GM10266 (cell line): Measurements from ENCODE around the gene AGO4.
"Not testable (repeated sequence)": the region's sequence is repeated elsewhere in the genome, so short reads cannot be mapped to it uniquely, and the experiment has no call there.

Source experiments
- DNase-seq: peaks from one replicate; pipeline ENCODE4 v3.0.0; 2012; ENCODE audit errors: extremely low spot score
- TF ChIP-seq, protein P1 (sequence below): IDR thresholded peaks from 2 replicates; pipeline ENCODE4 v1.5.1; 2012; ENCODE audit warnings: mild to moderate bottlenecking, low read depth; ENCODE audit not compliant: control insufficient read depth, insufficient read depth; ENCODE audit errors: missing control alignments

The AGO4 gene

DNA sequence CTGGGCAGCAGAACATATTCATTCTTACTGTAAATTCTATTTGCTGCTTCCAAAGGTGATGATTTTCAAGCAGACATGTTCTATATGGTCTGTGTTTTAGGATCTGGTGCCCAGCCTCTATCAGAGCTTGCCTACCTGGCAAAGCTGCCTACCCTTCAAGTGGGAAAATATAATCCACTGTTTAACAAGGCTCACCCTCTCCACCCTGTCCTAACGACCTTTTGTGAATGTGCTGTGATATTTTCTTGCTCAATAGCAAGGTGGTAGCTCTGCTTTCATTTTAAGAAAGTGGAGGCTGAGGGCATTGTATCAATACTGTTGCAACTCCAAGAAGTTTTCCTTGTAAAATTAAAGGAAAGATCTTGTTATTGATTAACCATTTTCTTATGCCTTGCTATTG, 49.1 kb downstream of the AGO4 start:
- TF ChIP-seq, protein P1, sequence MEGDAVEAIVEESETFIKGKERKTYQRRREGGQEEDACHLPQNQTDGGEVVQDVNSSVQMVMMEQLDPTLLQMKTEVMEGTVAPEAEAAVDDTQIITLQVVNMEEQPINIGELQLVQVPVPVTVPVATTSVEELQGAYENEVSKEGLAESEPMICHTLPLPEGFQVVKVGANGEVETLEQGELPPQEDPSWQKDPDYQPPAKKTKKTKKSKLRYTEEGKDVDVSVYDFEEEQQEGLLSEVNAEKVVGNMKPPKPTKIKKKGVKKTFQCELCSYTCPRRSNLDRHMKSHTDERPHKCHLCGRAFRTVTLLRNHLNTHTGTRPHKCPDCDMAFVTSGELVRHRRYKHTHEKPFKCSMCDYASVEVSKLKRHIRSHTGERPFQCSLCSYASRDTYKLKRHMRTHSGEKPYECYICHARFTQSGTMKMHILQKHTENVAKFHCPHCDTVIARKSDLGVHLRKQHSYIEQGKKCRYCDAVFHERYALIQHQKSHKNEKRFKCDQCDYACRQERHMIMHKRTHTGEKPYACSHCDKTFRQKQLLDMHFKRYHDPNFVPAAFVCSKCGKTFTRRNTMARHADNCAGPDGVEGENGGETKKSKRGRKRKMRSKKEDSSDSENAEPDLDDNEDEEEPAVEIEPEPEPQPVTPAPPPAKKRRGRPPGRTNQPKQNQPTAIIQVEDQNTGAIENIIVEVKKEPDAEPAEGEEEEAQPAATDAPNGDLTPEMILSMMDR = no peak
- DNase-seq = no peak

DNA sequence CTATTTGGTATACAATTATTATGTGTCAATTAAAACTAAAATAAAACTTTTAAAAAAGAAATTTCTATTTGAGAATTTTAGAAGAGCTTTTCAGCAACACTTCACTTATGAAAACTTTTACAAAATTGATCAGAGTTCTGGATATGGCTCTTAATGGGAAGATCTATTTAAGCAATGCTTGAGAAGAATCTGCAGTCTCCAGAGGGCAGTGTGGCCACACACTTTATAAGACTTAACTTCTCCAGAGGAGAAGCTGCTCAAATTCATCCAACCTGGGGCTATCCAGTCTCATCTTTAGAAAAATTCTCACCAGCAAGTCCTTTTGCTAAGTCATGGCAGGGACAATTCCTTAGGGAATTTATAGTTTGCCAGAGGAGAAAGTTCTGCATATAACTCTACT, 50.0 kb downstream of the AGO4 start:
- TF ChIP-seq, protein P1 = peak; percentile 31
- DNase-seq = no peak

DNA sequence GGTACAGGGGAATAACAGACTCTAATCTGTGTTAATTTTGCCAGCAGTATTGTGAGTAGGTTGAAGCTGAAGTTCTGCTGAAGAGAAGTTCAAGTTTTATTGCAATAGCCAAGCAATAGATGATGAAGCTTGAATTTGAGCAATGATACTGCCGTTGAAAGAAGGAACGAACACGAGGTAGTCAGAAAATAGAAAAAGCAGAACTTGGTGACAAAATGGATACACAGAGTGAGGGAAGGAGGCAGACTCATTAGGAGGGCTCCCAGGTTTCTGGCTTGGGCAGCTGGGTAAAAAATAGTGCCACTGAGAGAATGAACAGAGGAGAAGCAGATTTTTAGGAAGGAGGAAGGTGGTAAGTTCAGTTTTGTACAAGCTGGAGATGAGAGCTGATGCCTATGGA, 52.9 kb downstream of the AGO4 start:
- TF ChIP-seq, protein P1 = no peak
- DNase-seq = no peak

DNA sequence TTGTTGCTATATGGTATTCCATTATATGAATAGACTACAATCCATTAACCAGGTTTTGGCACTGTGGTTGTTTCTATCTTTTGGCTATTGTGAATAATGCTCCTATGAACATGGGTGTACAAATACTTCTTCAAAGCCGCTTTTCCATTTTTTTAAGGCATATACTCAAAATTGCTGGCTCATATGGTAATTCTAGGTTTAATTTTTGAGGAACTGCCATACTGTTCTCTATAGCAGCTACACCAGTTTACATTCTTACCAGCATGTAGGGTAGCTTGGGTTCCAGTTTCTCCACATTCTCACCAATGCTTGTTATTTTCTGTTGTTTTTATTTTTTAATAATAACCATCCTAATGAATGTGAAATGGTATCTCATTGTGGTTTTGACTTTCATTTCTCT, 55.3 kb downstream of the AGO4 start:
- DNase-seq = no peak
- TF ChIP-seq, protein P1 = no peak

DNA sequence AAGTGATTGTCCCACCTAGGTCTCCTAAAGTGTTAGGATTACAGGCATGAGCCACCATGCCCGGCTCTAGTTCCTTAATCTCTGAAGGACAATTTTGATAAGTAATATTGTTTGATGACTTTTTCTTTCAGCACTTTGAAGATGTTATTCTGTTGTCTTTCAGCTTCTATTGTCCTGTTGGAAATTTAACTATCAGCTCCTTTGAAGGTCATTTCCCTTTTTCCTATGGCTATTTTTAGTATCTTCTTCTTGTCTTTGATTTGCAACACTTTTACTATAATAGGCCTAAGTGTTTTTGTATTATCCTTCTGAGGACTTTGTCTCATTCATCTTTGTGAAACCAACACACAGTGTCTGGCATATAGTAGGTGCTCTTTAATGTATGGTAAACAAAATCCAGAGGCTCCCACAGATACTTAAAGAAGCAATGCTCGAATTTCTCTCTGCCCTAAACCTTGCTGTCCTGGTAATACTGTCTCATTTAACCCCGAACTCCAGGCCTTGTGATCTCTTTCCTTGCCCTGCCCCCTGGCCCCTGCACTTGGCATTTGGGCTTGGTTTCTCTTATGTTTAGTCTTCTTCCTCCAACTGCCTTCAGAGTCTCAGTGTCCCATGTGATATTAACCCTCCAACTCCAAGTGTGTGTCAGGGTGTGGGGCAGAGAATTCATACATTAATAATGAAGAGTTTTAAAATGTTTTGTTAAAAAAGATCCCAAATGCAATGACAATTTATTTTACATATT, 56.2 kb downstream of the AGO4 start:
- DNase-seq = no peak
- TF ChIP-seq, protein P1 = no peak

DNA sequence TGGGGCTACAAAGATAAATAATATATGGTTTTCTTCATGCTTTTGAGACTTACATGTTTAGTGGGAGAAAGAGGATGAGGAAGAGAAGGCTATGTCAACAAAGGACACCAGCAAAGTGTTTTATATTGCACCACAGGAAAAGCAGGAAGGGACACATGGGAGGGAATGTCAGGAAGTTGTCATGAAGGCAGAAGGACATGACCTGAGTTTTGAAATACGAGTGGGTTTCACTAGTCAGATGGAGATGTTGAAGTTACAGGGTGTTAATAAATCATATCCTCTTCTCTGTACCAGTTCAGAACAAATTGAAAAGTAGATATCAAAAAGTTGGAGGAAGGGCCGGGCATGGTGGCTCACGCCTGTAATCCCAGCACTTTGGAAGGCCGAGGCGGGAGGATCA, 57.0 kb downstream of the AGO4 start:
- TF ChIP-seq, protein P1 = no peak
- DNase-seq = no peak

DNA sequence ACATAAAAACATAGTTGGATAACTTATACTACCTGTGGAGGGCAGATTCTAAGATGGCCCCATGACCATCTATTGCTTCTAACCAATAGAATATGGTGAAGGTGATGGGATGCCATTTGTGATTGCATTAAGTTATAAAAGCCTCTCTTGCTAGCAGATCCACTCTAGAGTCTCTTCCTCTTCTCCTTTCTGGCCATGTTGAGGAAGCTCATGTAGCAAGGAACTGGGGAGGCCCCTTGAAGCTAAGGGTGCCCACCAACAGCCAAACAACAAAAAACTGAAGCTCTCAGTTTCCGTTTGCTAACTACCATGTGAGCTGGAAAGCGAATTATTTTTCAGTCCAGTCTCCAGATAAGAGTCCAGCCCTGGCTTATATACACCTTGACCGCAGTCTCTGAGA, 59.2 kb downstream of the AGO4 start:
- TF ChIP-seq, protein P1 = no peak
- no peak for DNase-seq

DNA sequence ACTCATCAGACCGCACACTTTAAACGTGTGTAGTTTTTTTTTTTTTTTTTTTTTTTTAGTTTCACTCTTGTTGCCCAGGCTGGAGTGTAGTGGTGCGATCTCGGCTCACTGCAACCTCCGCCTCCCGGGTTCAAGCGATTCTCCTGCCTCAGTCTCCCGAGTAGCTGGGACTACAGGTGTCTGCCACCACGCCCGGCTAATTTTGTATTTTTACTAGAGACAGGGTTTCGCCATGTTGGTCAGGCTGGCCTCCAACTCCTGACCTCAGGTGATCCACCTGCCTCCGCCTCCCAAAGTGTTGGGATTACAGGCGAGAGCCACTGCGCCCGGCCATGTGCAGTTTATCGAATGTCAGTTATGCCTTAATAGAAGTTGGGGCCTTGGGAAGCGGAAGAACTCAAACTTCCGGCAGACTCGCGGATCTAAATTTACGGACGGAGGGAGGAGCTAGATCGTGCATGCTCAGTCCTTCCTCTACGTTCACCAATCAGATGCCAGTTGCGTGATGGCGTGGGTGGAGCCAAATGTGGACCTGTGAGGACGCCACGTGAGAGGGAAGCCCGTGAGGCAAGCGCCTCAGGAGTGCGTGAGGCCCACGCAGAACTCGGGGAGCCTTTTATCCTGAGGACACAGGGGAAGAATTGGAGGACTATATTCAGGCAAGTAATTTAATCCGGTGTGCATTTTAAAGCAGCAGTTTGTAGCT, 61.6 kb downstream of the AGO4 start:
- not testable (repeated sequence) for DNase-seq
